Choroid plexus epithelial cell (primary cell): ENCODE data around the gene MYL12A.

Experiments used
- DNase-seq: peaks from one replicate; pipeline ENCODE4 v3.0.0-alpha.2; 2010; ENCODE audit warnings: low read depth
- H3K4me3 ChIP-seq: 2 replicates; pipeline ENCODE4 v1.5.1; 2011; ENCODE audit warnings: low read depth, mild to moderate bottlenecking, control low read depth, low read length, moderate library complexity
- TF ChIP-seq, protein P1 (sequence below): conservative IDR thresholded peaks from 2 replicates; pipeline ENCODE4 v1.5.1; 2011; ENCODE audit warnings: low read depth, mild to moderate bottlenecking, control low read depth, inconsistent platforms, low read length, moderate library complexity

MYL12A gene

DNA sequence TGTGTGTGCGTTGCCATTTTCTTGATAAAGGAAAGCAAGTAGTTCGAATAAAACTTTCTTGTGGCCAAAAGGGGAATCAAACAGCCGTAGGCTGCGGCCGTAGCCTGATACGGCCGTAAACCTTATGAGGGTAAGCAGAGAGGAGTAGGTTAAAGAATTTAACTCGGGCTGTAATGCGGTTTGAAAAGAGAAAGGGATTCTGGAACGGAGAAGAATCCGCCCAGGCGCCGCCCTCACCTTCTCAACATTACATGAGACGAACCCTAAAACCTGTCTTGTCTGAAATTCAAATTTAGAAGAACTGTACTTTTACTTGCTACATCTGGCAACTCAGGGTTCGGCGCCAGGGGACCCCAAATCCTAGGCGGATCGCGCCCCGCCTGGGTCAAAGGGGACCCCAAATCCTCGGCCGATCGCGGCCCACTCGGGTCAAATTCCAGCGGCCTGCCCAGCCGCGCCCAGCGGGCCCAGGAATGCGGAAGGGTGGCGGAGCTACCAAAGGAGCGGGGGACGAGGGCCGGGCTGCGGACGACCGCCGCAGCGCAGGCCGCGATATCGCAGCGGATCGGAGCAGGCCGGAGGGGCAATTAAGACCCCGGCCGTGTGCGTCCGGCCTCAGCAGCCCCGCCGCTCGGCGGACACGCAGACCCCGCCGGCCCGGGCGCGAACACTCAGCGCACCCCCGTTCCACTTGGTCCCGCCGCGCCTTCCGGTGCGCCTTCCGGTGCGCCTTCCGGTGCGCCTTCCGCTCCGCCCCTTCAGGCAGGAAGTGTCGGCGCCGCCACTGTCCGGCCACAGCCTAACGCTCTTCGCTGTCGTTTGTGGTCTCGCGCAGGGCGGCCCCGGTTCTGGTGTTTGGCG, 14.0 kb downstream of the MYL12A start, which contains the start of gene MYL12B:
MYL12B (plus strand) TSS at position 761 of the 861 bp plus-strand sequence. CDS start 10,766 bp downstream, outside the sequence.
- peak; percentile 79 for DNase-seq
- peak within 1 kb of the TSS; percentile 83 for H3K4me3 ChIP-seq
- TF ChIP-seq, protein P1, sequence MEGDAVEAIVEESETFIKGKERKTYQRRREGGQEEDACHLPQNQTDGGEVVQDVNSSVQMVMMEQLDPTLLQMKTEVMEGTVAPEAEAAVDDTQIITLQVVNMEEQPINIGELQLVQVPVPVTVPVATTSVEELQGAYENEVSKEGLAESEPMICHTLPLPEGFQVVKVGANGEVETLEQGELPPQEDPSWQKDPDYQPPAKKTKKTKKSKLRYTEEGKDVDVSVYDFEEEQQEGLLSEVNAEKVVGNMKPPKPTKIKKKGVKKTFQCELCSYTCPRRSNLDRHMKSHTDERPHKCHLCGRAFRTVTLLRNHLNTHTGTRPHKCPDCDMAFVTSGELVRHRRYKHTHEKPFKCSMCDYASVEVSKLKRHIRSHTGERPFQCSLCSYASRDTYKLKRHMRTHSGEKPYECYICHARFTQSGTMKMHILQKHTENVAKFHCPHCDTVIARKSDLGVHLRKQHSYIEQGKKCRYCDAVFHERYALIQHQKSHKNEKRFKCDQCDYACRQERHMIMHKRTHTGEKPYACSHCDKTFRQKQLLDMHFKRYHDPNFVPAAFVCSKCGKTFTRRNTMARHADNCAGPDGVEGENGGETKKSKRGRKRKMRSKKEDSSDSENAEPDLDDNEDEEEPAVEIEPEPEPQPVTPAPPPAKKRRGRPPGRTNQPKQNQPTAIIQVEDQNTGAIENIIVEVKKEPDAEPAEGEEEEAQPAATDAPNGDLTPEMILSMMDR = peak; percentile 1

DNA sequence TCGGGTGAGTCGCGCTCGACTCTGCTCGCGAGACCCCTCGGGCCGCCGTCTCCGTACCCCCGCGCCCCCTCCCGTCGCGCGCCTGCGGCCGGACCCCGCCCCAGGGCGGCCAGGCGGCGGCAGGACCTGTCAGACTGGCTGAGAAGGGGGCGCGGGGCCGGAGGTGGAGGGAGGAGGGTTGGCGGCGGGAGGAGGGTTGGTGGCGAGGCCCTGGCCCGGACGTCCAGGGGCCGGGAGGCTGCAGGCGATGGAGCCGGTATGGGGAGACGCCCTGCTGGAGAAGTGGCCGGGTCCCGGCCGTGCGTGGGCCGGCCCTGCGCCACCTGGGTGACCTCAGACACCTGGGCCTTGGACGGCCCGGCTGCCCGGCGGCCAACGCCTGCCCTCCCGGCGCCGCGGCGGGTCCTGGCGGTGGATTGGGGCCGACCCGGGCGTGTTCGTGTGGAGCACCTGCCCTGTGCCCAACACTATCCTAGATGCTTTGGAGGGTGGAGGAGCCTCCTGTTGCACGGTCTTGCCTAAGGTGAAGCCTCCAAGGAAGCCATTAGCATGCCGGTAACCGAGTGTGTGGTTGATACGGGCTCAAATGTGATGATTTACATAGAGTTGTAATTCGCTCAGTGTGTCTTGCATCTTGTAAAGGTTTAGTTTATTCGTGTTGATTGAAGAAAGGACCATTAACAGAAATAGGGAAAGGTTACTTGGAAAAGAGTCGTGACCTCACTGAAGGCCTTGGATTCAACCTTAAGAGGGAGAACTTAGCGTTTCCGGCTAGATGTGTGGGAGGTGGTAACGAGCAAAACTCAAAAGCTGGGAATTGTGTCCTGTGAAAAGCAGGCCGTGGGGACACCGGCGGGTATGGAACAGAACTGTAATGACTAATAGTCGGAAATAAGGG, 14.9 kb downstream of the MYL12A start:
- no peak for DNase-seq
- TF ChIP-seq, protein P1 = no peak
- H3K4me3 ChIP-seq = peak overlapping the region; percentile 83

DNA sequence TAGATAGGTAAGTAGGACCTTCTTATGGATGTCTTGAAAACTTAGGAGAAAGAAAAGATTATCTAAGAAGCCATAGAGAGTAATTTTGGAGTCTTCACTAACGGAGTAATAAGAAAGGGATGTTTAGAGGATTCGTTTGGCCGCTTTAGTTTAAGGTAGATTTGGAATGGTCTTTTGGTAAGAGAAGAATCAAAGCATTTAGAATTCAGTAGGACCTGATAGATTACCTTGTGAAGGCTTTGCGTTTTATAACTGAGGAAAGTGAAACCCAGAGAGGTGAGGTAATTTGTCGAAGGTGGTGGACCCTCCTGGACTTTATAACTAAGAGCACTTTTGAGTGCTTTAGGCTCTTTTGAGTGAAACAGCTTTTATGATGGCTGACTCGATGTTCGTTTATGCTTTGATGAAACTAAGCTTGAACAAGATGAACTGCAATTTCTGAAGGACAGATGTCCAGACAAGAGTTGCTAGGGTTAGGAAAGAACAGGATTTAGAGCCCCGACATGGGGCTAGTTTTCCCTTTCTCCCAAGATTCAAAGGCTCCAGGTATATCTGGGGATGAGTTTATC, 15.6 kb downstream of the MYL12A start:
- peak overlapping the region; percentile 83 for H3K4me3 ChIP-seq
- TF ChIP-seq, protein P1 = no peak
- no peak for DNase-seq

DNA sequence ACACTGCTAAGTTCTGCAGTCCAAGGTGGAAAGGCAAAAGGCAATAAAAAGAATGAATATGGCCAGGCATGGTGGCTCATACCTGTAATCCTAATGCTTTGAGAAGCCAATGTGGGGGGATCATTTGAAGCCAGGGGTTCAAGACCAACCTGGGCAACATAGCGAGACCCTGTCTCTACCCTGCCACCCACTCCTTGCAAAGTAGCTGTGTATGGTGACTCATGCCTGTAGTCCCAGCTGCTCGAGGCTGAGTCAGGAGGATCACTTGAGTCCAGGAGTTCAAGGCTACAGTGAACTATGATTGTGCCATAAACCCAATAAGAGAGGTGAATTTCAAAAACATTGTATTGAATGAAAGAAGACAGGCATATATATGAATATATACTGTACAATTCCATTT, 16.8 kb downstream of the MYL12A start:
- no peak for DNase-seq
- no peak overlapping the region for H3K4me3 ChIP-seq
- TF ChIP-seq, protein P1 = no peak

DNA sequence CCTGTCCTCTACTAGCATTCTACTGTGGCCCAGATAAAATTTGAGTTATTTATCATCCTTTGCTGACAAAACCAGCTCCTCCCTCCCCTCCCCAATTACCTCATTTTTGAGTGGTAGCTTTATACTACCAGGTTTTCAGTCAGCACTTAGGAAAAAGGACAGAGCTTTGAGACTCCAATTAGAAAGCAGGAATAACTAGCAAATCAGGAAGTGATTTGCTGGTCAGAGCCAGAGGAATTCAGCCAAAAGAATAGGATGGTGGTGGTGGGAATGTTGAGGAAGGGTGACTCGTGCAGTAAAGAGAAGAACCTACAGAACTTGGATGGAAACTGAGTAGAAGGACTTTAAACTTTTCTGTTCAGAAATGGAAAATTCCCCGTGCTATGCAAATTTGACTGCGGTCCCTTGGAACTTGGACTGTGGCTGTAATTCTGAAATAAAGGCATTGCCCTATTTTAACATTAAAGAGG, 18.0 kb downstream of the MYL12A start:
- DNase-seq = peak; percentile 45
- TF ChIP-seq, protein P1 = no peak

DNA sequence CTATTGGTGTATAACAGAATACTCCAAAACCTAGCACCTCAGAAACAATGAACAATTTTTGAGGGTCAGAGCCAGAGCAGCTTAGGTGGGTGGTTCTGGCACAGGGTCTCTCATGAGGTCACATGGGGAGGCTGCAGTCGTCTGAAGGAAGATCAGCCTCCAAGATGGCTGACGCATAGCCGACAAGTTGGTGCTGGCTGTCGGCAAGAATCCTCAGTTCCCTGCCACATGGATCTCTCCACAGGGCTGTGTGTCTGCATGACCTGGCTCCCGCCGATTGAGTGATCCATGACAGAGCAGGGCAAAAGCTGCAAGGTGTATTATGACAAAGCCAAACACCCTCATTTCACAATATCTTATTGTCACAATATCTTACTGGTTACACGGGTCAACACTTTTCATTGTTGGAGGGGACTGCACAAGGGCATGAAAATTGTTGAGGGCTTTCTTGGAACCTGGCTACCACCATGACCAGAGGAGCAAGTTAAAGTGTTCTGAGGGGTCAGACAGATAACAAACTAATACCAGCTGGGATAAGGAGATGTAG, 18.5 kb downstream of the MYL12A start:
- no peak overlapping the region for H3K4me3 ChIP-seq
- no peak for DNase-seq
- TF ChIP-seq, protein P1 = no peak

More for the DNA sequence above, 18.0 kb downstream of the MYL12A start:
- H3K4me3 ChIP-seq = no peak overlapping the region
